Activated CD8-positive, alpha-beta T cell treated with anti-CD3 and anti-CD28 coated beads, Interleukin-2, amount 10 ng/mL, durations not matched to agents 7 days and 5 days (primary cell): ENCODE measurements around the gene RASSF5. TPM values are rescaled to one million over a fixed set of nuclear protein-coding genes. Genes with fewer than 3 reads are reported as not detected.
A peak's percentile ranks its signal among the peaks of the same experiment; 100 is the strongest.

Experiments used
- ATAC-seq: fragments of 150-1000 bp; cut with Tn5 transposase; one replicate; pipeline ENCODE4 v1.10.0; 2021; ENCODE audit warnings: moderate library complexity
- CTCF ChIA-PET: fragments of 350-600 bp; sonication (Branson Sonifier 250); formaldehyde crosslinking; loops from one replicate; lab custom pipeline; 2021; ENCODE audit warnings: antibody characterized with exemption; lab: Charles Lee
- POLR2A ChIA-PET: fragments of 350-600 bp; sonication (Branson Sonifier 250); formaldehyde crosslinking; loops from one replicate; lab custom pipeline; 2021; ENCODE audit warnings: antibody characterized with exemption; lab: Charles Lee
- DNase-seq: peaks from one replicate; pipeline ENCODE4 v3.0.0-alpha.2; 2020
- H3K27ac Mint-ChIP-seq: one replicate; pipeline ENCODE4 v1.8.0; 2021; ENCODE audit warnings: mild to moderate bottlenecking, mixed read lengths
- H3K27me3 Mint-ChIP-seq: one replicate; pipeline ENCODE4 v1.8.0; 2021; ENCODE audit warnings: low read depth, mixed read lengths
- H3K36me3 Mint-ChIP-seq: one replicate; pipeline ENCODE4 v1.8.0; 2021; ENCODE audit warnings: low read depth, mixed read lengths
- H3K4me1 Mint-ChIP-seq: one replicate; pipeline ENCODE4 v1.8.0; 2021; ENCODE audit warnings: low read depth, mixed read lengths
- H3K4me3 Mint-ChIP-seq: one replicate; pipeline ENCODE4 v1.8.0; 2021; ENCODE audit warnings: mild to moderate bottlenecking, mixed read lengths
- H3K9me3 Mint-ChIP-seq: one replicate; pipeline ENCODE4 v1.8.0; 2022; ENCODE audit warnings: mixed read lengths; ENCODE audit not compliant: insufficient read depth
- total RNA-seq, 2 experiments: library from RNA; stranded (reverse); gene quantifications; one replicate each; pipeline ENCODE4 v1.2.3, GENCODE V29; 2021

Gene RASSF5
- total RNA-seq, 2 experiments from 2014 or later, result 192 to 195 TPM

GRCh38 chr1:206551296-206551985, 44.1 kb downstream of the RASSF5 start:
- ChIA-PET POLR2A (interaction anchor here (1.0 to 11.9 kb wide), 10 partner anchors 9 to 82 kb away, joined by 3 to 276 read pairs (median 6); partner anchors contain the start of gene IKBKE), CTCF (interaction anchor here (0.6 to 23.3 kb wide), 22 partner anchors 8 to 354 kb away, joined by 3 to 728 read pairs (median 5); partner anchors contain the start of genes EIF2D and IKBKE)
- H3K4me1 Mint-ChIP-seq, result peaks cover 63% of the 10 kb centered on the region
- no peak for ATAC-seq
- peak overlapping the region; percentile 97 for H3K27ac Mint-ChIP-seq
- H3K9me3 Mint-ChIP-seq, result no peaks in the 10 kb centered on the region
- H3K27me3 Mint-ChIP-seq, result no peaks in the 10 kb centered on the region
- peaks cover 2% of the 10 kb centered on the region for H3K36me3 Mint-ChIP-seq
- H3K4me3 Mint-ChIP-seq, result peak overlapping the region; percentile 1
- no peak for DNase-seq

DNA sequence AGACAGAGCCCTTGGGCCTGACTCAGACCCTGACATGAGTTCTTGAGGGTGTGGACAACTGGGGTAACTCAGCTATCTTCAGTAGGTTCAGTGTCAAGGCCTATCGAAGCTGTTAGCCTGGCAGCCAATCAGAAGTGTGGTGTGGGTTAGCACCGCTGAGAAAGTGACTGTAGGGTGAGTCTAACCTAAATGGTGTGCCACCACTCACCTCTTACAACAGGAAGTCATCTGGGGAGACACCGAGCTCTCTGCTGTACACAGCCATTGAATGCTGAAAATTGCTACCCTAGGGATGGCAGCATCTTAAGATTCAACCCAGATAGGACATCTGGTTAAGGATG, 44.6 kb downstream of the RASSF5 start:
- Mint-ChIP-seq H3K4me3 (peak overlapping the region; percentile 76), H3K9me3 (no peaks in the 10 kb centered on the region), H3K36me3 (peaks cover 2% of the 10 kb centered on the region), H3K4me1 (peaks cover 65% of the 10 kb centered on the region), H3K27me3 (no peaks in the 10 kb centered on the region), H3K27ac (peak overlapping the region; percentile 97)
- DNase-seq, result peak; percentile 91
- ChIA-PET CTCF (interaction anchor here (0.6 to 23.3 kb wide), 22 partner anchors 8 to 354 kb away, joined by 3 to 728 read pairs (median 5); partner anchors contain the start of genes EIF2D and IKBKE), POLR2A (interaction anchor here (0.7 to 11.9 kb wide), 12 partner anchors 8 to 82 kb away, joined by 3 to 276 read pairs (median 6); partner anchors contain the start of genes EIF2D and IKBKE)
- peak; percentile 84 for ATAC-seq

- H3K4me1 Mint-ChIP-seq, result peaks cover 63% of the 10 kb centered on the region
- DNase-seq, result no peak
- peaks cover 17% of the 10 kb centered on the region for H3K36me3 Mint-ChIP-seq
- ATAC-seq, result no peak
- H3K4me3 Mint-ChIP-seq, result no peak overlapping the region
- no peak overlapping the region for H3K27ac Mint-ChIP-seq
- CTCF ChIA-PET, result interaction anchor here (0.6 to 23.3 kb wide), 9 partner anchors 10 to 894 kb away, joined by 3 to 728 read pairs (median 4); partner anchors contain the start of gene DYRK3
- H3K9me3 Mint-ChIP-seq, result no peaks in the 10 kb centered on the region
- POLR2A ChIA-PET, result interaction anchor here (2.1 to 11.9 kb wide), 2 partner anchors 9 to 25 kb away, joined by 6 to 276 read pairs; no protein-coding TSS in a partner anchor
- H3K27me3 Mint-ChIP-seq, result no peaks in the 10 kb centered on the region
Measured at GRCh38 chr1:206554211-206554610, 46.9 kb downstream of the RASSF5 start.

DNA sequence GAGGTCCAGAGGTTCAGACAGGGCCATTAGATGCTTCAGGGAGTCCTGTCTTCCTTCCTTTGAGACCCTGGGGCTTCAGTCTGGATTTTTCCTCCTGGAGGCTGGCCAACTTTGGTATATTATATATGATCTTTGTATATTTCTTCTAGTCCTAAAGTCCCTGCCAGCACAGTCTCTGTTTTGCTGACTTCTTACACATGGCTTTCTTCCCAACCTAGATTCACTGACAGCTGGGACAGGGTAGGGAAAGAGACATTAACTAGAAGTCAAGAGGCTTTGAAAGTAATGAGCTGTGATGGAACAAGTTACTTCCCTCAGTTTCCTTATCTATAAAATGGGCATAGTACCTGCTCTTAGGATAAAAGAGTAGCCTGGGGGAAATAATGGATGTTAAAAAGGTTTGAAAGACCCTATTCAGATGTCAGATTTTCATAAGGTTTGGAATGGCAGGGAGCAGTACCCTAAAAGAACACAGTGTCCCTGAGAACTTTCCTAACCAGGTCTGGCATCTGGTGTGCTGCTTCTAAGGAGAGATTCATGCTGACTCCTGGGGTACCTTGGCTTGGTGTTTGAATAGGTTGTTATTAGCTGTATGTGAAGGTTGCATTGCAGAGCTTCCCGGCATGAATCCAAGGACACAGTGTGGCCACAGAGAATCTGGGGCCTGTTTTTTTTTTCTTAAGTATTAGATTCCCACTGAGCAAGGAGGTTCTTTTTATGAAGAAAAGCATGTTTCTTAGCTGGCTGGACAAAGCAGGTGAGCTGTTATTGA, 47.6 kb downstream of the RASSF5 start:
- peak overlapping the region; percentile 86 for H3K4me3 Mint-ChIP-seq
- peaks cover 24% of the 10 kb centered on the region for H3K36me3 Mint-ChIP-seq
- ChIA-PET POLR2A (interaction anchor here (1.0 to 11.9 kb wide), 6 partner anchors 8 to 85 kb away, joined by 4 to 276 read pairs (median 9); partner anchors contain the start of gene IKBKE), CTCF (interaction anchor here (0.7 to 23.3 kb wide), 21 partner anchors 10 to 766 kb away, joined by 3 to 728 read pairs (median 4); partner anchors contain the start of genes CD55, DYRK3, EIF2D and IKBKE)
- peak overlapping the region; percentile 82 for H3K27ac Mint-ChIP-seq
- H3K4me1 Mint-ChIP-seq, result peaks cover 64% of the 10 kb centered on the region
- no peaks in the 10 kb centered on the region for H3K9me3 Mint-ChIP-seq
- no peak for ATAC-seq
- no peak for DNase-seq
- H3K27me3 Mint-ChIP-seq, result no peaks in the 10 kb centered on the region

GRCh38 chr1:206555473-206555935, 48.2 kb downstream of the RASSF5 start:
- Mint-ChIP-seq H3K9me3 (no peaks in the 10 kb centered on the region), H3K4me1 (peaks cover 65% of the 10 kb centered on the region), H3K4me3 (peak overlapping the region; percentile 86), H3K36me3 (peaks cover 30% of the 10 kb centered on the region), H3K27me3 (no peaks in the 10 kb centered on the region), H3K27ac (peak overlapping the region; percentile 82)
- CTCF ChIA-PET, result interaction anchor here (1.0 to 23.3 kb wide), 18 partner anchors 9 to 766 kb away, joined by 3 to 728 read pairs (median 4); partner anchors contain the start of genes CD55, EIF2D, IKBKE and RASSF5
- POLR2A ChIA-PET, result interaction anchor here (1.0 to 11.9 kb wide), 6 partner anchors 8 to 86 kb away, joined by 4 to 276 read pairs (median 9); partner anchors contain the start of gene IKBKE
- no peak for ATAC-seq
- DNase-seq, result peak; percentile 51

DNA sequence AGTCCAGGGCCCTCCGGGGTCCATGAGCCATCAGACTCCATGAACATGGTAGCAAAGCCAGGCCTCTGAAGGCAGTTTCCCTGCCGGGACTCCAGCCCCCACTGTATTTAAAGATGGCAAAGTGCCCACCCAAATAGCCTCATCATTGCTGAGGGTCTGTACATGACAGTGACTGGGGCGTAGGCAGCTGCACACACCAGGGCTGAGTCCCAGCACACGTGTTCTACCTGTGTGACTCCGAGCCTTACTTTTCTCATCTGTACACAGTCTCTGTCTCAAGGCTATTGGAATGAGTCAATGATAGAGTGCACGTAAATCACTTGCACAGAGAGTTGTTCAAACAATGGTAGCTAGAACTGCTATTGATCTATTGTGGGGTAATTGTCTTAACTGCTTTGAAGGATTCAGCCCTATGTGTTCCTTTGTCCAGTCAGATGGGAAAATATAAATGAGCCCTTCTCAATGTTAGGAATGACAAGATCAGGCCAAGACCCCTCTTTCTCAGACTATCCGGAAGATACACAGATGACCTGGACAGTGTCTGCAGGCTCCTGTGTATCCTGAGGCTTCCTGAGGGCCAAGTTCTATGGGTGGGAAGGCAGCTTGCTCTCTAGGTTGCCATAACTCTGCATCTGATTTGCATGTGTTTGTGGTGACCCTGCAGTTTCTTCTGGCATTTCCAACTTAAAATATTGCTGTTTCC, 48.9 kb downstream of the RASSF5 start:
- Mint-ChIP-seq H3K27ac (peak overlapping the region; percentile 82), H3K36me3 (peaks cover 37% of the 10 kb centered on the region), H3K4me3 (peak overlapping the region; percentile 86), H3K9me3 (no peaks in the 10 kb centered on the region), H3K27me3 (no peaks in the 10 kb centered on the region), H3K4me1 (peaks cover 67% of the 10 kb centered on the region)
- ATAC-seq (peak; percentile 21), DNase-seq (no peak)
- POLR2A ChIA-PET, result interaction anchor here (0.8 to 11.9 kb wide), 7 partner anchors 8 to 86 kb away, joined by 3 to 276 read pairs (median 6); partner anchors contain the start of gene IKBKE
- CTCF ChIA-PET, result interaction anchor here (1.1 to 23.3 kb wide), 17 partner anchors 8 to 765 kb away, joined by 3 to 728 read pairs (median 4); partner anchors contain the start of genes CD55, EIF2D, IKBKE and RASSF5

DNA sequence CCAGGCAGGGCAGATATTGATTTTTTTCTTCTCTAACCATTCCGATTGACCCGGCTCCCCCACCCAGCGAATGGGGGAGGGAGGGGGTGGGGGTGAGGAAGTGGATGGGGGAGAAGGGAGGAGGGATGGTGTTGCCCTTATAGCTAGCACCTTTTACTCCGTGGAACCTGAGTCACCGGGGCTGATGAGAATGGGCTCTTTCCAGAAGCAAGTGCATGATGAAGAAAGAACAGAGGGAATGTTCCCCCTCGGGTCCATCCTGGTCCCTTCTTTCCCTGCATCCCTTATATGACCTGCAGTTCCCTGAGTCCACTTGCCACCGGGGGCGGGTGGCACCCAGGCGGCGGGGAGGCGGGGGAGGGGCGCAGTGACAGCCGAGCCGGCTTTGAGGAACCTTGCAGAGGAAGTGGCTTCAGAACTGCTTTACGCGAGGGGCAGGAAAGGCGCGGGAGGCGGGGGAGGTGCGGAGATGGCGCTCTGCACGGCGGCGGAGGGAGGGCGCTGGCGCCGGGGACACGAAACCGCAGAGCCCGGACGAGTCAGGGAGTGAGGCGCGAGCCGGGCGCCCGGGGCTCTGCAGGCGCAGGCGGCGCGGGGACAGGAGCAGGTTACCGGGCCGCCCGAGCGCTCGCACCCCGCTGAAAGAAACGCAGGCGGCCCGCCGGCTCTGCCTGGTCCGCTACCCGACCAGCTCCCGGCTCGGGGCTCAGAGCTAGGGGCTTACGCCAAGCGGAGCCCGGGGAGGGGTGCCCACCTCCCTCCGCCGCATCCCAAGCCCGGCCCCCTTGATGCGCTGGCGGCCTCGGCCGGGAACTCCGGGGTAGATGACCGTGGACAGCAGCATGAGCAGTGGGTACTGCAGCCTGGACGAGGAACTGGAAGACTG, 49.7 kb downstream of the RASSF5 start:
- POLR2A ChIA-PET, result interaction anchor here (0.8 to 11.9 kb wide), 9 partner anchors 9 to 87 kb away, joined by 3 to 276 read pairs (median 8); partner anchors contain the start of gene IKBKE
- no peaks in the 10 kb centered on the region for H3K27me3 Mint-ChIP-seq
- CTCF ChIA-PET, result interaction anchor here (1.4 to 23.3 kb wide), 9 partner anchors 7 to 209 kb away, joined by 4 to 728 read pairs (median 12); partner anchors contain the start of gene EIF2D
- H3K4me3 Mint-ChIP-seq, result peak overlapping the region; percentile 86
- H3K4me1 Mint-ChIP-seq, result peaks cover 67% of the 10 kb centered on the region
- peaks cover 45% of the 10 kb centered on the region for H3K36me3 Mint-ChIP-seq
- peak; percentile 95 for DNase-seq
- no peaks in the 10 kb centered on the region for H3K9me3 Mint-ChIP-seq
- peak; percentile 71 for ATAC-seq
- H3K27ac Mint-ChIP-seq, result peak overlapping the region; percentile 82

- POLR2A ChIA-PET, result interaction anchor here (1.7 to 11.9 kb wide), 5 partner anchors 9 to 88 kb away, joined by 6 to 276 read pairs (median 10); partner anchors contain the start of gene IKBKE
- no peaks in the 10 kb centered on the region for H3K9me3 Mint-ChIP-seq
- peak overlapping the region; percentile 82 for H3K27ac Mint-ChIP-seq
- H3K4me3 Mint-ChIP-seq, result peak overlapping the region; percentile 86
- peaks cover 67% of the 10 kb centered on the region for H3K4me1 Mint-ChIP-seq
- H3K27me3 Mint-ChIP-seq, result no peaks in the 10 kb centered on the region
- peaks cover 53% of the 10 kb centered on the region for H3K36me3 Mint-ChIP-seq
- CTCF ChIA-PET, result interaction anchor here (0.9 to 23.3 kb wide), 6 partner anchors 9 to 54 kb away, joined by 3 to 728 read pairs (median 4); partner anchors contain the start of gene EIF2D
- DNase-seq, result peak; percentile 55
- ATAC-seq, result no peak
Measured at GRCh38 chr1:206557636-206558473, 50.5 kb downstream of the RASSF5 start.
